GM12872 (cell line): ENCODE measurements around the gene FGGY.

Experiments
- TF ChIP-seq, protein P1 (sequence below): IDR thresholded peaks from 3 replicates; pipeline ENCODE4 v1.5.1; 2011; ENCODE audit warnings: low read depth, mild to moderate bottlenecking, low read length, moderate library complexity; ENCODE audit not compliant: insufficient read depth

FGGY gene

DNA sequence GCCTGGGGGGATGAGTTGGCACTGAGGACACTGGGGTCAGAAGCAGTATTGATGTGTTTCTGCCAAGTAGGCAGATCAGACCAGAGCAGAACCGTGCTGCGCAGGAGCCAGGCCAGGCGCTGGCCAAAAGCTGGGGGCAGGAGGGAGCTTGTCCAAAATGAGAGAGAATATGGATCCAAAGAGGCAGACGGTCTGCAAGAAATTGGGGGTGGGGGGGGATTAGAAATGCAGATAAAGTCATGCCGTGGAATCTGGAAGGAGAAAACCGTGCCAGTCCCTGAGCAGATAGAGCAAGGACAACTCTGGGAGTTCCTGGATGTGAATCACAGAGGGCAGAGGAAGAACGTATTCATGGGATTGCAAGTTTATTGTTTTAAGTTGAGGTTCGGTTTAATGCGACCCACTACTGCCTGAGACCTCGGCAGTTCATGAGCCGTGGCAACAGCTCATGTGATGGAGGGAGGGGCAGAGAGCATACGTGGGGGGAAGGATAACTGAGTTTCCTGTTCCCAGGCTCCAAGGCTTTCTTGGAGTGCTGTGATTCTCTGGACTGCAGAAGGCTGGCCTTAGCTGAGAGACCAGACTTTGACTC is 224.0 kb downstream of the FGGY start:
- TF ChIP-seq, protein P1, sequence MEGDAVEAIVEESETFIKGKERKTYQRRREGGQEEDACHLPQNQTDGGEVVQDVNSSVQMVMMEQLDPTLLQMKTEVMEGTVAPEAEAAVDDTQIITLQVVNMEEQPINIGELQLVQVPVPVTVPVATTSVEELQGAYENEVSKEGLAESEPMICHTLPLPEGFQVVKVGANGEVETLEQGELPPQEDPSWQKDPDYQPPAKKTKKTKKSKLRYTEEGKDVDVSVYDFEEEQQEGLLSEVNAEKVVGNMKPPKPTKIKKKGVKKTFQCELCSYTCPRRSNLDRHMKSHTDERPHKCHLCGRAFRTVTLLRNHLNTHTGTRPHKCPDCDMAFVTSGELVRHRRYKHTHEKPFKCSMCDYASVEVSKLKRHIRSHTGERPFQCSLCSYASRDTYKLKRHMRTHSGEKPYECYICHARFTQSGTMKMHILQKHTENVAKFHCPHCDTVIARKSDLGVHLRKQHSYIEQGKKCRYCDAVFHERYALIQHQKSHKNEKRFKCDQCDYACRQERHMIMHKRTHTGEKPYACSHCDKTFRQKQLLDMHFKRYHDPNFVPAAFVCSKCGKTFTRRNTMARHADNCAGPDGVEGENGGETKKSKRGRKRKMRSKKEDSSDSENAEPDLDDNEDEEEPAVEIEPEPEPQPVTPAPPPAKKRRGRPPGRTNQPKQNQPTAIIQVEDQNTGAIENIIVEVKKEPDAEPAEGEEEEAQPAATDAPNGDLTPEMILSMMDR, result no peak

DNA sequence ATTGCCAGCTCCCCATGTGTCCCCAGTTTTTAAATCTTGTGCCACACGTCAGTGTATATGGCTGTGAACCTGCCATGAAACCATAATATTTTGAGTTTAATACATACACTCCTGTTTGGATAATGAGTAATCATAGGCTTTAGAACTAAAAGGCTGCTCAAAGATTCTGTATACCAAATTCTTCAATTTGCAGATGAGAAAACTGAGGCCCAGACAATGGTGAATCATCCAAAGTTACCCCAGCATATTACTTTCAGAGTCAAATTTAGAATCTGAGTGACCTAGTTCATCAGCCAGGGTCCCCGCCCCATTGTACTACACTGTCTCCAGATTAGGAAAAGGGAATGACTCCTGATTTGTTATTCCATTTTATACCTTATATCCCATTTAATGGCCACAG is 224.6 kb downstream of the FGGY start:
- TF ChIP-seq, protein P1, result no peak

DNA sequence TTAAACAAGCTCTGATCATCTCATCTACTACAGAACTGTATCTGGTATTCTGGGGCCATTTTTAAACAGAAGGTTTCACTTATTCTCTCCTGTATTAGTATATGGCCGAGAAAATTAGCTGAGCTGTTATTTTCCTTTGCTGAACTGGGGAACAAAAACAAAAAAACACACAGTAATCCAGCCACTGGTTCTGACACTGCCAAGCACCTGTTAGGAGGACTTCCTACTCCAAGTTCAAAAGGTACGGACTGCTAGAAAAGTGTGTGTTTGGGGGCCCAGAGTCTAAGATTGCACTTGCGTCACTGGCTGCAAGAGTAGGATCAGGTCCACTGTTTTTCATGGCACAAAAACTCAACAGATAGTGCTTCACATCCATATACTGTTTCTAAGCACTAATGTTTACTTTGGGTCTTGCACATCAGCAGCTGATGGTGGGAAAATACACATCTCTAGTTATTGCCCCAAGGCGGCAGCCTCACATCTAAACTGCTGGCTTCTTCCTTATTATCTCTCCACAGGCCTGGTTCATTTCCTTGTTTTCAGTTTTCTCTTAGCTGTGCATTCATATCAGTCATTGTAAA is 226.1 kb downstream of the FGGY start:
- TF ChIP-seq, protein P1, result no peak

DNA sequence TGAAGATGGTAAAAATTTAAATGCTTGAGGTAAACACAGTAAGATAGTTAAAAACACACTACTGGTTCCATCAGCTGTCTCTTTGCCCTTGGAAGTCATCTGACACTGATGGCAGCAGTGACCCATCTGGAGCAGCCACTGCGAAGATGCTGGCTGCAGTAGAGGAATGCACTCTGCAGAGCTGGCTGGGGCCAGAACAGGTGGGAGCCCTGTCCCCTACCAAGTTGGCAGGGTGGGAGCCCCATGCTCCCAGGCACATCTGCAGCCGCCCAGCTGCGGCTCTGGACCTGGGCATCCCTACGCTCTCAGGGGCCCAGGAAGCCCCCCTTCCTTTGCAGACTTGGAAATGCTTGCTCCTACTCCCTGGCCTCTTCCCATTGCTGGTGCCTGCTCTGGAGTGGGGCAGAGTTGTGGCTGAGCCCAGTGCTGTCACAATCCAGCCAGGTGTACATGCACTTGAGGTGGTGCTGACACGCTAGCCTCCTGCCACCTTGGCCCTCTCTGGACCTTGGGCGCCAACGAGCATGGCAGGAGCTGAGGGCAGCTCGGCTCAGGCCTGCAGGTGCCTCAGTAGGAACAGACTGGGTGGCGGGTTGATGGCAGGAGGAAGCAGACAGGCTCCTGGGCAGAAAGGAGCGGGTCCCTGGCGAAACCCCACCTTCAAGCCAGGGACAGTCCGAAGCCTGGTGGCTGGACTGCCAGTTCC is 227.0 kb downstream of the FGGY start:
- TF ChIP-seq, protein P1, result no peak

DNA sequence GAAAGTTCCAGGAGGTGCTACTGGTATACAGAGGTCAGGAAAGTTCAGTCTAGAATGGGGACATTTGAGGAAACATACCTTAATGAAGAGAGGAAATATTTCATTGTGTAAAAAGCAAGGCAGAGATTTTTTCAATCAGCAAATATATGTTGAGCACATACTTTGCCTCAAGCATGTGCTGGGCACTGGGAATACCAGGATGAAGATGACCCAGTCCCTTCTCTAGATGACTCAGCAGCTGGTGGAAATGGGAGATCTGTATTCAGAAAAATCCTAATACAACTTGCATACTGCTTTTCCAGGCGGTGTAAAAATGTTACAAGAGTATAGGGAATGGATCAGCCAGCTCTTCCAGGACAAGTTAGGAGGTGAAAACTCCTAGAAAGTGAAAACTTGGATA is 229.3 kb downstream of the FGGY start:
- TF ChIP-seq, protein P1, result no peak

DNA sequence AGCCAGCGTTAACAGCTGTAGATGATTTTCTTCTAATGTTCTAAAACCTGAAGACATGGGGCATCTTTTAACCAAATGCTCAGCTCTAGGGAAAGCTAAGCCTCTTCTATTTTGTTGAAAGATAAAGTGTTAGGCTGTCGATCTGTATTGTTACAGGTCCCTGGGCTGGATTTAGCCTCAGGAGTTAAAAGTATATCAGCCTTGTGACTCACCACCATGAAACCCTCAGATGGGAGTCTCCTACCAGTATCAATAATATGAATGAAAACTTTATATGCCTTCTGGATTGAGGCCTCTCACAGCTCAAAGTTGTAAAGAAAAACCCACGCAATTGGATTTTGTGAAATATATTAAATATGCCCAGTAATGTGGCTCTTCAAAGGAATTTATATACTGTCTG is 231.6 kb downstream of the FGGY start:
- TF ChIP-seq, protein P1, result no peak

DNA sequence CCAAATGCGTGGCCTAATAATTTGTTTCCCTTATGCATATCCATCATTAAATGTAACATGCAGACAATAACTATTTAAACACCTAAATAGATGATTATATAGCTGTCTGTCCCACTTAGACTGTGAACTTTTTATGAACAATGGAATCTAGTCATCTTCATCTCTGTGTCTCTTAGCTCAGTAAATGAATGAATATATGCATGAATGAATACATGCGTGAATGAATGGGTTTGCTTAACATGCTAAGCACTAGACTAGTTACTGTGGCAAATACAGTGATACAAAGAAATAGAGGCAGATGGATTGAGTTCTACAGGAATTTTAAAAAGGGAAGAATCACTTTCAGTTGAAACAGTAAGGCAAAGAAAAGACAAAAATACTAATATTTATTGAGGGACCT is 232.0 kb downstream of the FGGY start:
- TF ChIP-seq, protein P1, result no peak
